Chondrocyte (in vitro differentiated cells): ENCODE measurements around the gene RGS7. TPM values are rescaled to one million over a fixed set of nuclear protein-coding genes. Genes with fewer than 3 reads are reported as not detected.

ENCODE experiments used
- DNase-seq: peaks from one replicate; pipeline ENCODE4 v3.0.0; 2021; ENCODE audit warnings: mixed read lengths, low spot score
- H3K27ac Mint-ChIP-seq: one replicate; pipeline ENCODE4 v1.8.0; 2021; ENCODE audit warnings: mild to moderate bottlenecking, moderate library complexity, mixed read lengths; ENCODE audit not compliant: unreplicated experiment
- H3K27me3 Mint-ChIP-seq: 2 replicates; pipeline ENCODE4 v1.8.0; 2021; ENCODE audit warnings: low read depth, mixed read lengths
- H3K36me3 Mint-ChIP-seq: 2 replicates; pipeline ENCODE4 v1.8.0; 2021; ENCODE audit warnings: low read depth, mixed read lengths
- H3K4me1 Mint-ChIP-seq: 2 replicates; pipeline ENCODE4 v1.8.0; 2021; ENCODE audit warnings: low read depth, mild to moderate bottlenecking, mixed read lengths
- H3K4me3 Mint-ChIP-seq: one replicate; pipeline ENCODE4 v1.8.0; 2021; ENCODE audit warnings: mild to moderate bottlenecking, moderate library complexity, mixed read lengths; ENCODE audit not compliant: unreplicated experiment
- H3K9me3 Mint-ChIP-seq: 2 replicates; pipeline ENCODE4 v1.8.0; 2021; ENCODE audit warnings: low read depth, mixed read lengths
- CTCF ChIP-seq: fragments of 200-600 bp; sonication (generic); IDR thresholded peaks from 2 replicates; pipeline ENCODE4 v1.5.0; 2021; ENCODE audit warnings: antibody characterized with exemption, mild to moderate bottlenecking, moderate library complexity
- total RNA-seq: library from RNA; stranded (reverse); gene quantifications from 3 replicates; pipeline ENCODE4 v1.2.1, GENCODE V29; 2021

RGS7 gene
- total RNA-seq, 1 donor from 2014 or later = 3.9 TPM

GRCh38 chr1:240820816-240821215 lies 536.2 kb downstream of the RGS7 start:
- peaks cover 6% of the 10 kb centered on the region for H3K4me1 Mint-ChIP-seq
- H3K36me3 Mint-ChIP-seq = no peaks in the 10 kb centered on the region
- no peak for TF ChIP-seq CTCF
- peaks cover 3% of the 10 kb centered on the region for H3K9me3 Mint-ChIP-seq
- no peaks in the 10 kb centered on the region for H3K27me3 Mint-ChIP-seq
- H3K27ac Mint-ChIP-seq = no peak overlapping the region
- no peak for DNase-seq
- no peak overlapping the region for H3K4me3 Mint-ChIP-seq

GRCh38 chr1:240816472-240816871 lies 540.5 kb downstream of the RGS7 start:
- DNase-seq = no peak
- H3K9me3 Mint-ChIP-seq = peaks cover 3% of the 10 kb centered on the region
- no peak overlapping the region for H3K4me3 Mint-ChIP-seq
- H3K27me3 Mint-ChIP-seq = no peaks in the 10 kb centered on the region
- peaks cover 8% of the 10 kb centered on the region for H3K4me1 Mint-ChIP-seq
- no peaks in the 10 kb centered on the region for H3K36me3 Mint-ChIP-seq
- no peak overlapping the region for H3K27ac Mint-ChIP-seq
- no peak for TF ChIP-seq CTCF

- no peak for TF ChIP-seq CTCF
- Mint-ChIP-seq H3K27me3 (no peaks in the 10 kb centered on the region), H3K4me3 (no peak overlapping the region), H3K27ac (no peak overlapping the region), H3K36me3 (no peaks in the 10 kb centered on the region), H3K4me1 (peaks cover 18% of the 10 kb centered on the region), H3K9me3 (no peaks in the 10 kb centered on the region)
- no peak for DNase-seq
Observed at GRCh38 chr1:240813720-240814119, 543.3 kb downstream of the RGS7 start.

GRCh38 chr1:240811256-240811655 lies 545.7 kb downstream of the RGS7 start:
- H3K27ac Mint-ChIP-seq = no peak overlapping the region
- H3K27me3 Mint-ChIP-seq = no peaks in the 10 kb centered on the region
- DNase-seq = no peak
- H3K4me1 Mint-ChIP-seq = peaks cover 12% of the 10 kb centered on the region
- H3K36me3 Mint-ChIP-seq = no peaks in the 10 kb centered on the region
- TF ChIP-seq CTCF = no peak
- no peaks in the 10 kb centered on the region for H3K9me3 Mint-ChIP-seq
- H3K4me3 Mint-ChIP-seq = no peak overlapping the region

- DNase-seq = no peak
- no peaks in the 10 kb centered on the region for H3K27me3 Mint-ChIP-seq
- peaks cover 34% of the 10 kb centered on the region for H3K4me1 Mint-ChIP-seq
- H3K9me3 Mint-ChIP-seq = no peaks in the 10 kb centered on the region
- H3K36me3 Mint-ChIP-seq = no peaks in the 10 kb centered on the region
- no peak for TF ChIP-seq CTCF
- H3K27ac Mint-ChIP-seq = no peak overlapping the region
- no peak overlapping the region for H3K4me3 Mint-ChIP-seq
Observed at GRCh38 chr1:240808381-240808780, 548.6 kb downstream of the RGS7 start.
